ENCODE measurements around the gene KRT16. TPM values are rescaled to one million over a fixed set of nuclear protein-coding genes. Genes with fewer than 3 reads are reported as not detected.
A peak's percentile ranks its signal among the peaks of the same experiment; 100 is the strongest.

KRT16 gene
- total RNA-seq, 1 experiment from 2014 or later, result not detected

DNA sequence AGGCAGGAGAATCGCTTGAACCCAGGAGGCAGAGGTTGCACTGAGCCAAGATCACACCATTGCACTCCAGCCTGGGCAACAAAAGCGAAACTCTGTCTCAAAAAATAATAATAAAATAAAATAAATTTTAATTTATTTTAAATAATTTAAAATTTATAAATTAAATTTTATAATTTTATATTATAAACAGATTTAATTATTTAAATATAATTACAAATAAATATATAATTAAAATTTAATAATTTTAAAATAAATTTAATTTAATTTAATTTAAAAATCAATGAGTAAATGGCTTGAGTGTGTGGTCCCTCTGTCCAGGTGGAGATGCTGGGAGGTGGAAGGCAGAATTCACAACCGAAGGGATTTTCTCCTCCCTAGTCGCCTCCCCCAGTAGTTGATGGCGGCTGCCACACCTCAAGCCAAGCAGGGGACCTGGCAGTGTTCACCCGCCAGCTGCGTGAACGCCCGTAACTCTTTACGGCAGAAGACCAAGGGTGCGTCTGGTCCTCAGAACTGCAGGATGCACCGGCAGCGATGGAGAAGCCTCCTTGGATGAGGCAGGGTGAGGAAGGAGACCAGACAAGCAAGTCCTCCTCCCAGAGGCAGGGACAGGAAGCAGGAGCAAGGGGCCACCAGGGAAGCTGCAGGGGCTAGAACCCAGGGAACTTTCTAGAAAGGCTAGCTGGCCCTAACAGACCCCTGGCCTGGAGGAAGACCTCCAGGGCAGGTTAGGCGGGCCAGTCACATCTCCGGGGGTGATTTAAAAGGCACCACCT, 34.7 kb upstream of the KRT16 start:
- Histone ChIP-seq H3K27me3 (ENCODE audit: insufficient read depth, low read length) (no peaks in the 10 kb centered on the region), H3K23ac (ENCODE audit: insufficient read length, low read depth, low read length) (no peak overlapping the region), H2BK120ac (ENCODE audit: low read depth, low read length, poor library complexity, severe bottlenecking) (no peak overlapping the region), H2BK20ac (ENCODE audit: low read depth, low read length, poor library complexity, severe bottlenecking) (no peak overlapping the region), H3K79me2 (ENCODE audit: insufficient read depth, low read length) (no peaks in the 10 kb centered on the region), H2BK15ac (ENCODE audit: low read depth, low read length) (no peak overlapping the region), H3K9ac (ENCODE audit: extremely low read depth, insufficient read length, low read length) (no peak overlapping the region), H3K27ac (ENCODE audit: insufficient read length, low read depth, low read length) (no peak overlapping the region), H3K14ac (ENCODE audit: insufficient read depth, low read length) (no peak overlapping the region; the same call in 1 of the 2 replicates), H2BK5ac (ENCODE audit: insufficient read length, low read length) (no peak overlapping the region), H3K9me3 (ENCODE audit: control insufficient read depth, low read depth, low read length) (no peaks in the 10 kb centered on the region), H3K23me2 (ENCODE audit: insufficient read length, low read depth, low read length, poor library complexity, severe bottlenecking) (peaks cover 7% of the 10 kb centered on the region), H3T11ph (ENCODE audit: low read length) (no peak overlapping the region), H3K4me1 (ENCODE audit: insufficient read depth, low read length) (no peaks in the 10 kb centered on the region), H3K56ac (ENCODE audit: insufficient read length, low read depth, low read length) (no peak overlapping the region), H4K20me1 (ENCODE audit: control insufficient read depth, insufficient read depth, insufficient read length) (no peaks in the 10 kb centered on the region), H2BK12ac (ENCODE audit: insufficient read length, low read depth, low read length) (no peak overlapping the region), H3K18ac (ENCODE audit: insufficient read length, low read depth, low read length) (peak overlapping the region; percentile 51), H4K5ac (ENCODE audit: insufficient read length, low read depth, low read length) (no peak overlapping the region), H2AFZ (ENCODE audit: low read length) (no peak overlapping the region), H3K4ac (ENCODE audit: low read depth, low read length) (no peak overlapping the region), H4K8ac (replicated peaks; ENCODE audit: insufficient read length, low read depth, low read length) (no peak overlapping the region), H2AK5ac (ENCODE audit: insufficient read length, low read length) (no peak overlapping the region), H4K91ac (ENCODE audit: insufficient read length, low read depth, low read length) (no peak overlapping the region), H3K4me2 (ENCODE audit: insufficient read depth, insufficient read length, low read length) (no peak overlapping the region), H3K79me1 (ENCODE audit: insufficient read depth, low read depth, low read length, poor library complexity, severe bottlenecking) (no peaks in the 10 kb centered on the region)
- no peak overlapping the region for H3K27ac Mint-ChIP-seq
- peaks cover 3% of the 10 kb centered on the region for H3K27me3 Mint-ChIP-seq (ENCODE audit: low read depth)
- H3K9me3 Mint-ChIP-seq, result no peaks in the 10 kb centered on the region
- TF ChIP-seq, protein P1, sequence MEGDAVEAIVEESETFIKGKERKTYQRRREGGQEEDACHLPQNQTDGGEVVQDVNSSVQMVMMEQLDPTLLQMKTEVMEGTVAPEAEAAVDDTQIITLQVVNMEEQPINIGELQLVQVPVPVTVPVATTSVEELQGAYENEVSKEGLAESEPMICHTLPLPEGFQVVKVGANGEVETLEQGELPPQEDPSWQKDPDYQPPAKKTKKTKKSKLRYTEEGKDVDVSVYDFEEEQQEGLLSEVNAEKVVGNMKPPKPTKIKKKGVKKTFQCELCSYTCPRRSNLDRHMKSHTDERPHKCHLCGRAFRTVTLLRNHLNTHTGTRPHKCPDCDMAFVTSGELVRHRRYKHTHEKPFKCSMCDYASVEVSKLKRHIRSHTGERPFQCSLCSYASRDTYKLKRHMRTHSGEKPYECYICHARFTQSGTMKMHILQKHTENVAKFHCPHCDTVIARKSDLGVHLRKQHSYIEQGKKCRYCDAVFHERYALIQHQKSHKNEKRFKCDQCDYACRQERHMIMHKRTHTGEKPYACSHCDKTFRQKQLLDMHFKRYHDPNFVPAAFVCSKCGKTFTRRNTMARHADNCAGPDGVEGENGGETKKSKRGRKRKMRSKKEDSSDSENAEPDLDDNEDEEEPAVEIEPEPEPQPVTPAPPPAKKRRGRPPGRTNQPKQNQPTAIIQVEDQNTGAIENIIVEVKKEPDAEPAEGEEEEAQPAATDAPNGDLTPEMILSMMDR (conservative IDR thresholded peaks at IDR 0.05), result no peak
- no peak for DNase-seq
- H3K36me3 Mint-ChIP-seq (ENCODE audit: insufficient read depth in 1 of 3, low read depth in 3 of 3), result no peaks in the 10 kb centered on the region; a peak in 1 of 7 replicates
- H3K4me1 Mint-ChIP-seq, result peaks cover 9 to 14% of the 10 kb centered on the region in 2 experiments
- H3K4me3 Mint-ChIP-seq, result no peak overlapping the region
- no CpG with 5 or more reads among the region's 15 CpGs for WGBS (ENCODE audit: extremely low coverage, insufficient read length, low lambda C conversion rate)
